ENCODE data around the gene HM13.

The HM13 gene

GRCh38 chr20:31475472-31476293 is 38.6 kb upstream of the HM13 start:
- no peaks in the 10 kb centered on the region for H3K9me3 ChIP-seq (ENCODE audit: control extremely low read depth in 1 of 5, control insufficient read depth in 4 of 5, insufficient read depth in 2 of 5, low read depth in 1 of 5, low read length in 4 of 5)

GRCh38 chr20:31476294-31476585 is 38.0 kb upstream of the HM13 start:
- 88% methylated on average over 3 of the region's 6 CpGs for WGBS (ENCODE audit: insufficient coverage)
- Histone ChIP-seq H3K9me3 (ENCODE audit: control extremely low read depth in 1 of 5, control insufficient read depth in 4 of 5, insufficient read depth in 2 of 5, low read depth in 1 of 5, low read length in 4 of 5) (no peaks in the 10 kb centered on the region), H3K27me3 (replicated peaks in 2 of 5; ENCODE audit: control insufficient read depth in 4 of 5, insufficient read depth in 5 of 5, low read length in 4 of 5) (peaks cover 0 to 39% (median 19%) of the 10 kb centered on the region in 5 experiments), H3K4me1 (ENCODE audit: control extremely low read depth in 1 of 4, control insufficient read depth in 4 of 4, insufficient read depth in 4 of 4, low read length in 3 of 4) (peaks cover 0 to 15% (median 7%) of the 10 kb centered on the region in 4 experiments), H3K27ac (ENCODE audit: insufficient read depth in 1 of 2, low read depth in 1 of 2, low read length in 2 of 2, poor library complexity in 1 of 2, severe bottlenecking in 2 of 2) (no peak overlapping the region), H3K4me3 (ENCODE audit: control insufficient read depth in 1 of 7, extremely low read depth in 1 of 7, insufficient read depth in 4 of 7, low read depth in 2 of 7, low read length in 6 of 7) (no peak overlapping the region), H3K36me3 (ENCODE audit: control insufficient read depth in 4 of 4, insufficient read depth in 4 of 4, low read length in 3 of 4) (no peaks in the 10 kb centered on the region)
- DNase-seq: no peak
- ChIA-PET POLR2A (no interaction called here), CTCF (interaction anchor here (3.1 kb wide), 1 partner anchor 26 kb away, joined by 21 read pairs; no protein-coding TSS in a partner anchor)

More at GRCh38 chr20:31475472-31476293, 38.6 kb upstream of the HM13 start:
- peak in 2 of 3 donors; percentile 12 to 13 for DNase-seq
- Histone ChIP-seq H3K36me3 (ENCODE audit: control insufficient read depth in 4 of 4, insufficient read depth in 4 of 4, low read length in 3 of 4) (no peaks in the 10 kb centered on the region), H3K4me3 (ENCODE audit: control insufficient read depth in 1 of 7, extremely low read depth in 1 of 7, insufficient read depth in 4 of 7, low read depth in 2 of 7, low read length in 6 of 7) (peak overlapping the region in 5 of 7 experiments; percentile 43 to 79 (median 54)), H3K27ac (ENCODE audit: insufficient read depth in 1 of 2, low read depth in 1 of 2, low read length in 2 of 2, poor library complexity in 1 of 2, severe bottlenecking in 2 of 2) (no peak overlapping the region), H3K4me1 (ENCODE audit: control extremely low read depth in 1 of 4, control insufficient read depth in 4 of 4, insufficient read depth in 4 of 4, low read length in 3 of 4) (peaks cover 0 to 15% (median 7%) of the 10 kb centered on the region in 4 experiments), H3K27me3 (replicated peaks in 2 of 5; ENCODE audit: control insufficient read depth in 4 of 5, insufficient read depth in 5 of 5, low read length in 4 of 5) (peaks cover 0 to 39% (median 19%) of the 10 kb centered on the region in 5 experiments)
- ChIA-PET CTCF (interaction anchor here (1.4 to 3.1 kb wide), 3 partner anchors 12 to 26 kb away, joined by 3 to 21 read pairs (median 8); no protein-coding TSS in a partner anchor), POLR2A (no interaction called here)
- WGBS (ENCODE audit: insufficient coverage): 6% methylated on average over 19 of the region's 29 CpGs

GRCh38 chr20:31476643-31477215 is 37.5 kb upstream of the HM13 start:
- POLR2A ChIA-PET: no interaction called here
- H3K36me3 ChIP-seq (ENCODE audit: control insufficient read depth in 4 of 4, insufficient read depth in 4 of 4, low read length in 3 of 4): no peaks in the 10 kb centered on the region
- no peak overlapping the region for H3K27ac ChIP-seq (ENCODE audit: insufficient read depth in 1 of 2, low read depth in 1 of 2, low read length in 2 of 2, poor library complexity in 1 of 2, severe bottlenecking in 2 of 2)
- H3K4me3 ChIP-seq (ENCODE audit: control insufficient read depth in 1 of 7, extremely low read depth in 1 of 7, insufficient read depth in 4 of 7, low read depth in 2 of 7, low read length in 6 of 7): no peak overlapping the region
- CTCF ChIA-PET: interaction anchor here (0.6 to 3.2 kb wide), 4 partner anchors 17 to 25 kb away, joined by 3 to 21 read pairs (median 7); no protein-coding TSS in a partner anchor
- H3K4me1 ChIP-seq (ENCODE audit: control extremely low read depth in 1 of 4, control insufficient read depth in 4 of 4, insufficient read depth in 4 of 4, low read length in 3 of 4): peaks cover 0 to 15% (median 7%) of the 10 kb centered on the region in 4 experiments
- H3K27me3 ChIP-seq (replicated peaks in 2 of 5; ENCODE audit: control insufficient read depth in 4 of 5, insufficient read depth in 5 of 5, low read length in 4 of 5): peaks cover 0 to 39% (median 19%) of the 10 kb centered on the region in 5 experiments
- WGBS (ENCODE audit: insufficient coverage): 90% methylated on average over 5 of the region's 6 CpGs
- no peak for DNase-seq
- H3K9me3 ChIP-seq (ENCODE audit: control extremely low read depth in 1 of 5, control insufficient read depth in 4 of 5, insufficient read depth in 2 of 5, low read depth in 1 of 5, low read length in 4 of 5): no peaks in the 10 kb centered on the region

GRCh38 chr20:31484001-31484400 is 30.2 kb upstream of the HM13 start:
- H3K4me1 ChIP-seq (ENCODE audit: control extremely low read depth in 1 of 4, control insufficient read depth in 4 of 4, insufficient read depth in 4 of 4, low read length in 3 of 4): peaks cover 0 to 31% (median 9%) of the 10 kb centered on the region in 4 experiments
- H3K27me3 ChIP-seq (replicated peaks in 2 of 5; ENCODE audit: control insufficient read depth in 4 of 5, insufficient read depth in 5 of 5, low read length in 4 of 5): peaks cover 0 to 18% (median 0%) of the 10 kb centered on the region in 5 experiments
- no peak overlapping the region for H3K4me3 ChIP-seq (ENCODE audit: control insufficient read depth in 1 of 7, extremely low read depth in 1 of 7, insufficient read depth in 4 of 7, low read depth in 2 of 7, low read length in 6 of 7)
- peak in 2 of 3 donors; percentile 32 to 51 for DNase-seq
- peaks cover 0 to 4% (median 0%) of the 10 kb centered on the region in 5 experiments for H3K9me3 ChIP-seq (ENCODE audit: control extremely low read depth in 1 of 5, control insufficient read depth in 4 of 5, insufficient read depth in 2 of 5, low read depth in 1 of 5, low read length in 4 of 5)
- 71% methylated on average over 36 of the region's 36 CpGs for WGBS (ENCODE audit: insufficient coverage)
- ChIA-PET CTCF (interaction anchor here (13.7 kb wide), 1 partner anchor 18 kb away, joined by 99 read pairs; no protein-coding TSS in a partner anchor), POLR2A (no interaction called here)
- H3K27ac ChIP-seq (ENCODE audit: insufficient read depth in 1 of 2, low read depth in 1 of 2, low read length in 2 of 2, poor library complexity in 1 of 2, severe bottlenecking in 2 of 2): no peak overlapping the region
- no peaks in the 10 kb centered on the region for H3K36me3 ChIP-seq (ENCODE audit: control insufficient read depth in 4 of 4, insufficient read depth in 4 of 4, low read length in 3 of 4)

- no peak overlapping the region for H3K27ac ChIP-seq (ENCODE audit: insufficient read depth in 1 of 2, low read depth in 1 of 2, low read length in 2 of 2, poor library complexity in 1 of 2, severe bottlenecking in 2 of 2)
- WGBS (ENCODE audit: insufficient coverage): 12% methylated on average over 18 of the region's 31 CpGs
- POLR2A ChIA-PET: no interaction called here
- CTCF ChIA-PET: interaction anchor here (1.0 to 13.7 kb wide), 2 partner anchors 16 to 27 kb away, joined by 3 to 99 read pairs; no protein-coding TSS in a partner anchor
- H3K27me3 ChIP-seq (replicated peaks in 2 of 5; ENCODE audit: control insufficient read depth in 4 of 5, insufficient read depth in 5 of 5, low read length in 4 of 5): peaks cover 0 to 18% (median 0%) of the 10 kb centered on the region in 5 experiments
- H3K4me3 ChIP-seq (ENCODE audit: control insufficient read depth in 1 of 7, extremely low read depth in 1 of 7, insufficient read depth in 4 of 7, low read depth in 2 of 7, low read length in 6 of 7): peak overlapping the region in 3 of 7 experiments; percentile 50 to 63 (median 51)
- peaks cover 0 to 31% (median 9%) of the 10 kb centered on the region in 4 experiments for H3K4me1 ChIP-seq (ENCODE audit: control extremely low read depth in 1 of 4, control insufficient read depth in 4 of 4, insufficient read depth in 4 of 4, low read length in 3 of 4)
- peak in 2 of 3 donors; percentile 37 to 44 for DNase-seq
- peaks cover 0 to 4% (median 0%) of the 10 kb centered on the region in 5 experiments for H3K9me3 ChIP-seq (ENCODE audit: control extremely low read depth in 1 of 5, control insufficient read depth in 4 of 5, insufficient read depth in 2 of 5, low read depth in 1 of 5, low read length in 4 of 5)
- no peaks in the 10 kb centered on the region for H3K36me3 ChIP-seq (ENCODE audit: control insufficient read depth in 4 of 4, insufficient read depth in 4 of 4, low read length in 3 of 4)
Observed at GRCh38 chr20:31485450-31486339, 28.5 kb upstream of the HM13 start.

- CTCF ChIA-PET: interaction anchor here (0.9 to 13.7 kb wide), 4 partner anchors 8 to 29 kb away, joined by 3 to 99 read pairs (median 4); no protein-coding TSS in a partner anchor
Observed at GRCh38 chr20:31488115-31488514, 26.1 kb upstream of the HM13 start.

More at GRCh38 chr20:31488115-31488514, 26.1 kb upstream of the HM13 start:
- H3K4me3 ChIP-seq (ENCODE audit: control insufficient read depth in 1 of 7, extremely low read depth in 1 of 7, insufficient read depth in 4 of 7, low read depth in 2 of 7, low read length in 6 of 7): no peak overlapping the region
- no peak overlapping the region for H3K27ac ChIP-seq (ENCODE audit: insufficient read depth in 1 of 2, low read depth in 1 of 2, low read length in 2 of 2, poor library complexity in 1 of 2, severe bottlenecking in 2 of 2)
- H3K27me3 ChIP-seq (replicated peaks in 2 of 5; ENCODE audit: control insufficient read depth in 4 of 5, insufficient read depth in 5 of 5, low read length in 4 of 5): peaks cover 0 to 18% (median 0%) of the 10 kb centered on the region in 5 experiments
- H3K4me1 ChIP-seq (ENCODE audit: control extremely low read depth in 1 of 4, control insufficient read depth in 4 of 4, insufficient read depth in 4 of 4, low read length in 3 of 4): peaks cover 0 to 31% (median 9%) of the 10 kb centered on the region in 4 experiments
- H3K36me3 ChIP-seq (ENCODE audit: control insufficient read depth in 4 of 4, insufficient read depth in 4 of 4, low read length in 3 of 4): no peaks in the 10 kb centered on the region
- POLR2A ChIA-PET: no interaction called here
- 100% methylated on average over 1 of the region's 2 CpGs for WGBS (ENCODE audit: insufficient coverage)
- DNase-seq: no peak
- peaks cover 0 to 4% (median 0%) of the 10 kb centered on the region in 5 experiments for H3K9me3 ChIP-seq (ENCODE audit: control extremely low read depth in 1 of 5, control insufficient read depth in 4 of 5, insufficient read depth in 2 of 5, low read depth in 1 of 5, low read length in 4 of 5)

All from common myeloid progenitor, CD34-positive (primary cell).